HG02642 (cell line): ENCODE data around the gene STK32C.

Experiments used
- ATAC-seq: cut with Tn5 transposase; IDR thresholded peaks from one replicate; pipeline ENCODE4 v1.9.1; 2021; ENCODE audit warnings: mild to moderate bottlenecking; ENCODE audit not compliant: unreplicated experiment, poor library complexity

Gene STK32C

GRCh38 chr10:132204078-132204780, 103.5 kb downstream of the STK32C start:
- no peak for ATAC-seq

GRCh38 chr10:132203256-132204077, 104.3 kb downstream of the STK32C start:
- no peak for ATAC-seq

- no peak for ATAC-seq
Measured at GRCh38 chr10:132202070-132202970, 105.4 kb downstream of the STK32C start.

GRCh38 chr10:132201111-132201969, 106.4 kb downstream of the STK32C start:
- no peak for ATAC-seq

- no peak for ATAC-seq
Measured at GRCh38 chr10:132200344-132201110, 107.2 kb downstream of the STK32C start.

- ATAC-seq: no peak
Measured at GRCh38 chr10:132199854-132200311, 107.9 kb downstream of the STK32C start.

GRCh38 chr10:132199268-132199853, 108.4 kb downstream of the STK32C start:
- ATAC-seq: no peak

GRCh38 chr10:132198381-132199181, 109.2 kb downstream of the STK32C start:
- no peak for ATAC-seq

GRCh38 chr10:132198068-132198370, 109.7 kb downstream of the STK32C start:
- no peak for ATAC-seq

GRCh38 chr10:132197271-132198067, 110.3 kb downstream of the STK32C start:
- ATAC-seq: no peak

GRCh38 chr10:132196178-132197113, 111.3 kb downstream of the STK32C start:
- no peak for ATAC-seq

- ATAC-seq: no peak
Measured at GRCh38 chr10:132195366-132196075, 112.2 kb downstream of the STK32C start.

- no peak for ATAC-seq
Measured at GRCh38 chr10:132194726-132195125, 113.0 kb downstream of the STK32C start.

GRCh38 chr10:132193907-132194552, 113.7 kb downstream of the STK32C start:
- no peak for ATAC-seq
